GM23338 (cell line): ENCODE measurements around the gene FBXO34. TPM values are rescaled to one million over a fixed set of nuclear protein-coding genes. Genes with fewer than 3 reads are reported as not detected.

Experiments used
- ATAC-seq: fragments of 200-7000 bp; cut with Tn5 transposase; 3 replicates; pipeline ENCODE4 v1.9.1; 2020
- DNase-seq: peaks from one replicate; pipeline ENCODE4 v3.0.0-alpha.2; 2015; ENCODE audit warnings: low spot score
- H2AFZ ChIP-seq: fragments of 200-600 bp; sonication (generic); 2 replicates; pipeline ENCODE4 v1.8.0; 2016; ENCODE audit warnings: antibody characterized with exemption, mild to moderate bottlenecking, moderate library complexity
- H3F3A ChIP-seq: fragments of 200-600 bp; sonication (generic); replicated peaks from 2 replicates; pipeline ENCODE4 v1.8.0; 2017; ENCODE audit warnings: antibody characterized with exemption, mixed run types, low read depth
- H3K27ac ChIP-seq: fragments of 200-600 bp; sonication (generic); 2 replicates; pipeline ENCODE4 v1.6.1; 2016; ENCODE audit warnings: low read depth
- H3K27me3 ChIP-seq: fragments of 200-600 bp; sonication (generic); 2 replicates; pipeline ENCODE4 v1.8.0; 2016; ENCODE audit warnings: mild to moderate bottlenecking, mixed run types, moderate library complexity; ENCODE audit not compliant: insufficient read depth
- H3K36me3 ChIP-seq: fragments of 200-600 bp; sonication (generic); 2 replicates; pipeline ENCODE4 v1.8.0; 2016; ENCODE audit warnings: mild to moderate bottlenecking; ENCODE audit not compliant: insufficient read depth
- H3K4me1 ChIP-seq: fragments of 200-600 bp; sonication (generic); 2 replicates; pipeline ENCODE4 v1.8.0; 2016; ENCODE audit warnings: mild to moderate bottlenecking, moderate library complexity; ENCODE audit not compliant: insufficient read depth
- H3K4me2 ChIP-seq: fragments of 200-600 bp; sonication (generic); 2 replicates; pipeline ENCODE4 v1.7.1; 2017; ENCODE audit warnings: mixed run types
- H3K4me3 ChIP-seq: fragments of 200-600 bp; sonication (generic); 2 replicates; pipeline ENCODE4 v1.6.1; 2016; ENCODE audit warnings: mixed run types
- H3K79me2 ChIP-seq: fragments of 200-600 bp; sonication (generic); replicated peaks from 2 replicates; pipeline ENCODE4 v1.8.0; 2017; ENCODE audit warnings: mild to moderate bottlenecking; ENCODE audit not compliant: insufficient read depth
- H3K9me2 ChIP-seq: fragments of 200-600 bp; sonication (generic); 2 replicates; pipeline ENCODE4 v1.8.0; 2017; ENCODE audit not compliant: insufficient read depth
- H4K20me1 ChIP-seq: fragments of 200-600 bp; sonication (generic); replicated peaks from 2 replicates; pipeline ENCODE4 v1.8.0; 2017; ENCODE audit warnings: mild to moderate bottlenecking; ENCODE audit not compliant: insufficient read depth
- H3K27ac Mint-ChIP-seq: 2 replicates; pipeline ENCODE4 v1.8.0; 2020; ENCODE audit warnings: inconsistent platforms, mild to moderate bottlenecking, moderate library complexity, mixed read lengths
- H3K27me3 Mint-ChIP-seq: 3 replicates; pipeline ENCODE4 v1.8.0; 2022; ENCODE audit warnings: low read depth, mild to moderate bottlenecking, moderate library complexity, mixed read lengths, inconsistent platforms; ENCODE audit not compliant: insufficient read depth, poor library complexity
- H3K36me3 Mint-ChIP-seq: 3 replicates; pipeline ENCODE4 v1.8.0; 2021; ENCODE audit warnings: low read depth, mild to moderate bottlenecking, inconsistent platforms, moderate library complexity, mixed read lengths
- H3K4me1 Mint-ChIP-seq: 3 replicates; pipeline ENCODE4 v1.8.0; 2020; ENCODE audit warnings: mild to moderate bottlenecking, inconsistent platforms, mixed read lengths
- H3K4me3 Mint-ChIP-seq: 3 replicates; pipeline ENCODE4 v1.8.0; 2021; ENCODE audit warnings: moderate library complexity, mild to moderate bottlenecking, inconsistent platforms, mixed read lengths
- H3K9me3 Mint-ChIP-seq: 3 replicates; pipeline ENCODE4 v1.8.0; 2020; ENCODE audit warnings: moderate library complexity, mild to moderate bottlenecking, inconsistent platforms, mixed read lengths
- CREB1 ChIP-seq: fragments of 250-450 bp; sonication (Bioruptor Pico); IDR thresholded peaks from 2 replicates; pipeline ENCODE4 v1.5.0; 2020; ENCODE audit warnings: low read depth, mild to moderate bottlenecking, moderate library complexity
- CTCF ChIP-seq, 2 experiments: fragments of 200-600 bp in 1 of 2; sonication (generic) in 1 of 2; conservative IDR thresholded peaks; 2 replicates each; pipeline versions ENCODE4 v1.5.1 to v1.6.1; 2016 to 2017; ENCODE audit warnings: antibody characterized with exemption in 2 of 2, low read depth in 2 of 2, mild to moderate bottlenecking in 2 of 2, moderate library complexity in 1 of 2
- EZH2 ChIP-seq: fragments of 200-600 bp; sonication (generic); IDR thresholded peaks from one replicate; pipeline ENCODE4 v1.8.0; 2017; ENCODE audit warnings: antibody characterized with exemption, mild to moderate bottlenecking, low read depth; ENCODE audit not compliant: unreplicated experiment
- EZH2phosphoT487 ChIP-seq: fragments of 200-600 bp; sonication (generic); IDR thresholded peaks from one replicate; pipeline ENCODE4 v1.8.1; 2018; ENCODE audit warnings: antibody characterized with exemption; ENCODE audit not compliant: unreplicated experiment
- JUNB ChIP-seq: IDR thresholded peaks from one replicate; pipeline ENCODE4 v1.6.1; 2016; ENCODE audit warnings: antibody characterized with exemption; ENCODE audit not compliant: unreplicated experiment
- NANOG ChIP-seq: IDR thresholded peaks from 2 replicates; pipeline ENCODE4 v1.6.1; 2016; ENCODE audit warnings: antibody characterized with exemption, borderline replicate concordance
- POLR2AphosphoS5 ChIP-seq: IDR thresholded peaks from 2 replicates; pipeline ENCODE4 v1.6.1; 2016; ENCODE audit warnings: antibody characterized with exemption, low read depth
- REST ChIP-seq: IDR thresholded peaks from one replicate; pipeline ENCODE4 v1.6.1; 2018; ENCODE audit warnings: antibody characterized with exemption; ENCODE audit not compliant: unreplicated experiment
- STAT1 ChIP-seq: IDR thresholded peaks from one replicate; pipeline ENCODE4 v1.6.1; 2016; ENCODE audit warnings: antibody characterized with exemption; ENCODE audit not compliant: unreplicated experiment
- ZNF114 ChIP-seq: fragments of 250-450 bp; sonication (Bioruptor Pico); IDR thresholded peaks from 2 replicates; pipeline ENCODE4 v1.5.0; 2020; ENCODE audit warnings: mild to moderate bottlenecking, moderate library complexity
- ZNF331 ChIP-seq: fragments of 250-450 bp; sonication (Bioruptor Pico); IDR thresholded peaks from 2 replicates; pipeline ENCODE4 v1.5.0; 2020; ENCODE audit warnings: low read depth, mild to moderate bottlenecking, moderate library complexity
- polyA plus RNA-seq: library from polyadenylated mRNA; unstranded; fragments of >200 nt; fragmentation: Nextera tagmentation; extraction: Ambion mirVana; gene quantifications from 2 replicates; pipeline ENCODE4 v1.2.1, GENCODE V29; 2016
- total RNA-seq: library from RNA; depleted of rRNA; stranded (reverse); fragments of >200 nt; shearing (Covaris generic); gene quantifications from 2 replicates; pipeline ENCODE4 v1.2.3, GENCODE V29; 2014
- TF ChIP-seq, protein P1 (sequence below): IDR thresholded peaks from 2 replicates; pipeline ENCODE4 v1.6.1; 2016; ENCODE audit warnings: antibody characterized with exemption
- TF ChIP-seq, protein P2 (sequence below): fragments of 250-450 bp; sonication (Bioruptor Pico); IDR thresholded peaks from 2 replicates; pipeline ENCODE4 v1.5.0; 2020; ENCODE audit warnings: mild to moderate bottlenecking, moderate library complexity

The FBXO34 gene
- total and polyA plus RNA-seq, 2 experiments from 2014 or later: 9.4 to 13.4 TPM

- Histone ChIP-seq H3K4me2 (no peak overlapping the region), H3K4me3 (no peak overlapping the region), H3K9me2 (peaks cover 6% of the 10 kb centered on the region; the same call in 1 of the 2 replicates), H3F3A (no peaks in the 10 kb centered on the region), H4K20me1 (0 out of 2 replicates have a peak, but pooled peaks cover 5% of the 10 kb centered on the region), H3K27me3 (no peaks in the 10 kb centered on the region), H3K27ac (no peak overlapping the region), H3K36me3 (peaks cover 4% of the 10 kb centered on the region; the same call in 1 of the 2 replicates), H3K4me1 (no peaks in the 10 kb centered on the region), H2AFZ (no peak overlapping the region), H3K79me2 (peaks cover 39% of the 10 kb centered on the region)
- peaks cover 36% of the 10 kb centered on the region for H3K9me3 Mint-ChIP-seq
- TF ChIP-seq NANOG (no peak), EZH2 (no peak), REST (no peak), CTCF (conservative IDR thresholded peaks at IDR 0.05; ENCODE audit: low read depth in 2 of 2) (no peak), CREB1 (CRISPR knock-in tag) (no peak), ZNF114 (no peak), POLR2AphosphoS5 (no peak), ZNF331 (CRISPR knock-in tag) (no peak), STAT1 (no peak), JUNB (no peak), EZH2phosphoT487 (no peak)
- TF ChIP-seq, protein P1, sequence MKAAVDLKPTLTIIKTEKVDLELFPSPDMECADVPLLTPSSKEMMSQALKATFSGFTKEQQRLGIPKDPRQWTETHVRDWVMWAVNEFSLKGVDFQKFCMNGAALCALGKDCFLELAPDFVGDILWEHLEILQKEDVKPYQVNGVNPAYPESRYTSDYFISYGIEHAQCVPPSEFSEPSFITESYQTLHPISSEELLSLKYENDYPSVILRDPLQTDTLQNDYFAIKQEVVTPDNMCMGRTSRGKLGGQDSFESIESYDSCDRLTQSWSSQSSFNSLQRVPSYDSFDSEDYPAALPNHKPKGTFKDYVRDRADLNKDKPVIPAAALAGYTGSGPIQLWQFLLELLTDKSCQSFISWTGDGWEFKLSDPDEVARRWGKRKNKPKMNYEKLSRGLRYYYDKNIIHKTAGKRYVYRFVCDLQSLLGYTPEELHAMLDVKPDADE: no peak
- TF ChIP-seq, protein P2, sequence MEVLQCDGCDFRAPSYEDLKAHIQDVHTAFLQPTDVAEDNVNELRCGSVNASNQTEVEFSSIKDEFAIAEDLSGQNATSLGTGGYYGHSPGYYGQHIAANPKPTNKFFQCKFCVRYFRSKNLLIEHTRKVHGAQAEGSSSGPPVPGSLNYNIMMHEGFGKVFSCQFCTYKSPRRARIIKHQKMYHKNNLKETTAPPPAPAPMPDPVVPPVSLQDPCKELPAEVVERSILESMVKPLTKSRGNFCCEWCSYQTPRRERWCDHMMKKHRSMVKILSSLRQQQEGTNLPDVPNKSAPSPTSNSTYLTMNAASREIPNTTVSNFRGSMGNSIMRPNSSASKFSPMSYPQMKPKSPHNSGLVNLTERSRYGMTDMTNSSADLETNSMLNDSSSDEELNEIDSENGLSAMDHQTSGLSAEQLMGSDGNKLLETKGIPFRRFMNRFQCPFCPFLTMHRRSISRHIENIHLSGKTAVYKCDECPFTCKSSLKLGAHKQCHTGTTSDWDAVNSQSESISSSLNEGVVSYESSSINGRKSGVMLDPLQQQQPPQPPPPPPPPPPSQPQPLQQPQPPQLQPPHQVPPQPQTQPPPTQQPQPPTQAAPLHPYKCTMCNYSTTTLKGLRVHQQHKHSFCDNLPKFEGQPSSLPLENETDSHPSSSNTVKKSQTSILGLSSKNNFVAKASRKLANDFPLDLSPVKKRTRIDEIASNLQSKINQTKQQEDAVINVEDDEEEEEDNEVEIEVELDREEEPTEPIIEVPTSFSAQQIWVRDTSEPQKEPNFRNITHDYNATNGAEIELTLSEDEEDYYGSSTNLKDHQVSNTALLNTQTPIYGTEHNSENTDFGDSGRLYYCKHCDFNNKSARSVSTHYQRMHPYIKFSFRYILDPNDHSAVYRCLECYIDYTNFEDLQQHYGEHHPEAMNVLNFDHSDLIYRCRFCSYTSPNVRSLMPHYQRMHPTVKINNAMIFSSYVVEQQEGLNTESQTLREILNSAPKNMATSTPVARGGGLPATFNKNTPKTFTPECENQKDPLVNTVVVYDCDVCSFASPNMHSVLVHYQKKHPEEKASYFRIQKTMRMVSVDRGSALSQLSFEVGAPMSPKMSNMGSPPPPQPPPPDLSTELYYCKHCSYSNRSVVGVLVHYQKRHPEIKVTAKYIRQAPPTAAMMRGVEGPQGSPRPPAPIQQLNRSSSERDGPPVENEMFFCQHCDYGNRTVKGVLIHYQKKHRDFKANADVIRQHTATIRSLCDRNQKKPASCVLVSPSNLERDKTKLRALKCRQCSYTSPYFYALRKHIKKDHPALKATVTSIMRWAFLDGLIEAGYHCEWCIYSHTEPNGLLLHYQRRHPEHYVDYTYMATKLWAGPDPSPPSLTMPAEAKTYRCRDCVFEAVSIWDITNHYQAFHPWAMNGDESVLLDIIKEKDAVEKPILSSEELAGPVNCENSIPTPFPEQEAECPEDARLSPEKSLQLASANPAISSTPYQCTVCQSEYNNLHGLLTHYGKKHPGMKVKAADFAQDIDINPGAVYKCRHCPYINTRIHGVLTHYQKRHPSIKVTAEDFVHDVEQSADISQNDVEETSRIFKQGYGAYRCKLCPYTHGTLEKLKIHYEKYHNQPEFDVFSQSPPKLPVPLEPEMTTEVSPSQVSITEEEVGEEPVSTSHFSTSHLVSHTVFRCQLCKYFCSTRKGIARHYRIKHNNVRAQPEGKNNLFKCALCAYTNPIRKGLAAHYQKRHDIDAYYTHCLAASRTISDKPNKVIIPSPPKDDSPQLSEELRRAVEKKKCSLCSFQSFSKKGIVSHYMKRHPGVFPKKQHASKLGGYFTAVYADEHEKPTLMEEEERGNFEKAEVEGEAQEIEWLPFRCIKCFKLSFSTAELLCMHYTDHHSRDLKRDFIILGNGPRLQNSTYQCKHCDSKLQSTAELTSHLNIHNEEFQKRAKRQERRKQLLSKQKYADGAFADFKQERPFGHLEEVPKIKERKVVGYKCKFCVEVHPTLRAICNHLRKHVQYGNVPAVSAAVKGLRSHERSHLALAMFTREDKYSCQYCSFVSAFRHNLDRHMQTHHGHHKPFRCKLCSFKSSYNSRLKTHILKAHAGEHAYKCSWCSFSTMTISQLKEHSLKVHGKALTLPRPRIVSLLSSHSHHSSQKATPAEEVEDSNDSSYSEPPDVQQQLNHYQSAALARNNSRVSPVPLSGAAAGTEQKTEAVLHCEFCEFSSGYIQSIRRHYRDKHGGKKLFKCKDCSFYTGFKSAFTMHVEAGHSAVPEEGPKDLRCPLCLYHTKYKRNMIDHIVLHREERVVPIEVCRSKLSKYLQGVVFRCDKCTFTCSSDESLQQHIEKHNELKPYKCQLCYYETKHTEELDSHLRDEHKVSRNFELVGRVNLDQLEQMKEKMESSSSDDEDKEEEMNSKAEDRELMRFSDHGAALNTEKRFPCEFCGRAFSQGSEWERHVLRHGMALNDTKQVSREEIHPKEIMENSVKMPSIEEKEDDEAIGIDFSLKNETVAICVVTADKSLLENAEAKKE (CRISPR knock-in tag): no peak
- H3K4me1 Mint-ChIP-seq: no peaks in the 10 kb centered on the region
- no peak overlapping the region for H3K27ac Mint-ChIP-seq
- no peak for DNase-seq
- H3K27me3 Mint-ChIP-seq: peaks cover 2% of the 10 kb centered on the region
- no peak for ATAC-seq
- H3K36me3 Mint-ChIP-seq: peaks cover 53% of the 10 kb centered on the region
- H3K4me3 Mint-ChIP-seq: no peak overlapping the region
Measured at GRCh38 chr14:55313480-55313879, 42.3 kb downstream of the FBXO34 start.
